ENCODE measurements around the gene QDPR. TPM values are rescaled to one million over a fixed set of nuclear protein-coding genes. Genes with fewer than 3 reads are reported as not detected.

The QDPR gene
- polyA plus RNA-seq, 1 experiment, result 23.7 TPM

DNA sequence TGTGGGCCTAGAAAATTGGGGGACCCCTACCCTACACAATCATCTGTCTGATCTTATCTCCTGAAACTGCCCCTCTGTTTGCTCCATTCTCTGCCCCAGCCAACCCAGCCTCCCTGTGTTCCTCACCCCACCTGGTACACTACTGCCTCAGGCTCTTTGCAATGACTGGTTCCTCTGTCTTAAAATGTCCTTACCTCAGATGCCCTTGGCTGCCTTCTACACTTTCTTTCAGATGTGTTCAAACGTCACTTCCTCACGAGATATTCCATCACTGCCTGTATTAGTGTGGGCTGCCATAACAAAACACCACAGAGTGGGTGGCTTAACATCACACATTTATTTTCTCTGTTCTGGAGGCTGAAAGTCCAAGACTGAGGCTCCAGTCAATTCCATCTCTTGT, 29.2 kb downstream of the QDPR start:
- no peak overlapping the region for H3K4me3 ChIP-seq (ENCODE audit: low read depth, low read length)
- no peaks in the 10 kb centered on the region for H3K27me3 ChIP-seq (ENCODE audit: control insufficient read depth, insufficient read depth, low read length)
- POLR2A ChIA-PET, result no interaction called here
- H3K36me3 ChIP-seq (ENCODE audit: control insufficient read depth, insufficient read depth, low read length), result peaks cover 4% of the 10 kb centered on the region
- CTCF ChIA-PET, result no interaction called here
- TF ChIP-seq, protein P1, sequence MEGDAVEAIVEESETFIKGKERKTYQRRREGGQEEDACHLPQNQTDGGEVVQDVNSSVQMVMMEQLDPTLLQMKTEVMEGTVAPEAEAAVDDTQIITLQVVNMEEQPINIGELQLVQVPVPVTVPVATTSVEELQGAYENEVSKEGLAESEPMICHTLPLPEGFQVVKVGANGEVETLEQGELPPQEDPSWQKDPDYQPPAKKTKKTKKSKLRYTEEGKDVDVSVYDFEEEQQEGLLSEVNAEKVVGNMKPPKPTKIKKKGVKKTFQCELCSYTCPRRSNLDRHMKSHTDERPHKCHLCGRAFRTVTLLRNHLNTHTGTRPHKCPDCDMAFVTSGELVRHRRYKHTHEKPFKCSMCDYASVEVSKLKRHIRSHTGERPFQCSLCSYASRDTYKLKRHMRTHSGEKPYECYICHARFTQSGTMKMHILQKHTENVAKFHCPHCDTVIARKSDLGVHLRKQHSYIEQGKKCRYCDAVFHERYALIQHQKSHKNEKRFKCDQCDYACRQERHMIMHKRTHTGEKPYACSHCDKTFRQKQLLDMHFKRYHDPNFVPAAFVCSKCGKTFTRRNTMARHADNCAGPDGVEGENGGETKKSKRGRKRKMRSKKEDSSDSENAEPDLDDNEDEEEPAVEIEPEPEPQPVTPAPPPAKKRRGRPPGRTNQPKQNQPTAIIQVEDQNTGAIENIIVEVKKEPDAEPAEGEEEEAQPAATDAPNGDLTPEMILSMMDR (IDR thresholded peaks at IDR 0.05; ENCODE audit: insufficient read depth, low read depth, low read length), result no peak
- DNase-seq (ENCODE audit: low read depth), result no peak

- no peak overlapping the region for H3K4me3 ChIP-seq (ENCODE audit: low read depth, low read length)
- CTCF ChIA-PET, result interaction anchor here (1.0 kb wide), 1 partner anchor 10 kb away, joined by 3 read pairs; no protein-coding TSS in a partner anchor
- TF ChIP-seq, protein P1 (IDR thresholded peaks at IDR 0.05; ENCODE audit: insufficient read depth, low read depth, low read length), result no peak
Measured at GRCh38 chr4:17480955-17481354, 30.9 kb downstream of the QDPR start.

DNA sequence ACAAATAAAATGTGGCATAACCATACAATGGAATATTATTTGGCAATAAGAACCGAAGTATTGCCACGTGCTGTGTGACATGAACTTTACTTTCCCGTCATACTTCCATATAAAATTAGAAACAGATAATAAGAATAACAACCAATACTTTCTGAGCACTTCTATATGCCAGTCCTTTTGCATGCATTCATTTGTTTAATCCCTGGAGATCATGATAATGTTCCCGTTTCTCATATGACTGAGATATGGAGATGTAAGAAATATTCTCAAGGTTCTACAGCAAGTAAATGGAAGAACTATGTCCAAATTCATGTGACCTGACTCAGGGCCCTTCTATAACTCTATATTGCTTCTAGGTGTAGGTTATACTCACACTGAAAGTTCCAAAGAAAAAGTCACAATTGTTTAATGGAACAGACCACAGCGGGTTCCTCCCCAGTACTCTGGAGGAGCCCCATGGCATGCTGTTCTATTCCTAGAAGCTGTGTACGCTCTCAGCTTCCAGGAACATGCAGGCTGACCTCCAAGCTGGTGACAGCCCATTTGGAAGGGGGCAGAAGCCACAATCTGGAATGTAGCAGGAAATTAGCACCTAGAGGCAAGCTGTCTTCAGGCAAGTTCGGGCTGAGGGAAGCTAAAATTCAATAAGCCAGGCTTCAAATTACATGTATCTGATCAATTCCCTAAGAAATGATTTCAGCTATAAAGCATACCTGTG, 31.5 kb downstream of the QDPR start:
- no peak overlapping the region for H3K4me3 ChIP-seq (ENCODE audit: low read depth, low read length)
- no peak for DNase-seq (ENCODE audit: low read depth)
- TF ChIP-seq, protein P1 (IDR thresholded peaks at IDR 0.05; ENCODE audit: insufficient read depth, low read depth, low read length), result no peak
- no peaks in the 10 kb centered on the region; the same call in 1 of the 2 replicates for H3K36me3 ChIP-seq (ENCODE audit: control insufficient read depth, insufficient read depth, low read length)
- CTCF ChIA-PET, result interaction anchor here (1.0 to 1.3 kb wide), 2 partner anchors 10 to 32 kb away, joined by 3 read pairs; no protein-coding TSS in a partner anchor
- H3K27me3 ChIP-seq (ENCODE audit: control insufficient read depth, insufficient read depth, low read length), result no peaks in the 10 kb centered on the region
- POLR2A ChIA-PET, result no interaction called here

More at GRCh38 chr4:17480955-17481354, 30.9 kb downstream of the QDPR start:
- H3K27me3 ChIP-seq (ENCODE audit: control insufficient read depth, insufficient read depth, low read length), result no peaks in the 10 kb centered on the region
- POLR2A ChIA-PET, result no interaction called here
- no peak for DNase-seq (ENCODE audit: low read depth)
- H3K36me3 ChIP-seq (ENCODE audit: control insufficient read depth, insufficient read depth, low read length), result no peaks in the 10 kb centered on the region; the same call in 1 of the 2 replicates

DNA sequence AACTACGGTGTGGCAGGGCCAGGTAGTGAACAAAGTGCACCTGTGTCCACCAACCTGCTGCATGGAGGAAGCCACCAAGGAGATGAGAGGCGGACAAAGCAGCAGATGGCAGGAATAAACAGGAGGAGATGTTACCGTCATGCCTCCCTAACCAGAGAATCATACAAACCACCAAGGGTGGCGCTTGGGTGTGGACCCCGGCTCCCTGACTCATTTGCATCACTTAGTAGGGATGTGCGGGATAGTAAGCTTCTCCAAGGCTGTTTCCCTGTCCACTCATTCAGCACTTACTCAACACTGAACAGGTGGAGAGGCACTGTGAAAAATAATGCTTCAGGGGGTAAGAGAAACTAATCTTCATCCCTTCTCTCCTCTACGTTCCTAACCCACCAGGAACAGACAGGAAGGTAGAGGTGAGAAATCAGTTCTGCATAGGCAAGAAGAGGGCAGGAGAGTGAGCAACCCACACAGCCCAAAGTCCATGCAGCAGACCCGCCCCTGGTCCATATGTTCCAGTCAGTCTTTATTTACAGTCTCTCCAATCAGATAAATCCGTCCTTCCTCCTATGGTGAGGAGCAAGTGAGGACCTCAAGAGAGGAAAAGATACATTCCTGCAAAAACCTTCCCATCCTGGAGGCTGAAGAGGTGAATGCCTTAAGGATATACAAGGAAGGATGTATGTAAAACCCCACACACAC, 34.0 kb downstream of the QDPR start:
- Histone ChIP-seq H3K36me3 (ENCODE audit: control insufficient read depth, insufficient read depth, low read length) (no peaks in the 10 kb centered on the region), H3K4me3 (ENCODE audit: low read depth, low read length) (no peak overlapping the region), H3K27me3 (ENCODE audit: control insufficient read depth, insufficient read depth, low read length) (no peaks in the 10 kb centered on the region)
- DNase-seq (ENCODE audit: low read depth), result no peak
- ChIA-PET CTCF (no interaction called here), POLR2A (no interaction called here)
- TF ChIP-seq, protein P1 (IDR thresholded peaks at IDR 0.05; ENCODE audit: insufficient read depth, low read depth, low read length), result no peak

- CTCF ChIA-PET, result interaction anchor here (0.9 kb wide), 1 partner anchor 24 kb away, joined by 3 read pairs; no protein-coding TSS in a partner anchor
- TF ChIP-seq, protein P1 (IDR thresholded peaks at IDR 0.05; ENCODE audit: insufficient read depth, low read depth, low read length), result no peak
- Histone ChIP-seq H3K4me3 (ENCODE audit: low read depth, low read length) (no peak overlapping the region), H3K36me3 (ENCODE audit: control insufficient read depth, insufficient read depth, low read length) (no peaks in the 10 kb centered on the region), H3K27me3 (ENCODE audit: control insufficient read depth, insufficient read depth, low read length) (no peaks in the 10 kb centered on the region)
- POLR2A ChIA-PET, result interaction anchor here (0.6 kb wide), 1 partner anchor 1206 kb away, joined by 5 read pairs; no protein-coding TSS in a partner anchor
- DNase-seq (ENCODE audit: low read depth), result no peak
Measured at GRCh38 chr4:17476853-17477252, 35.0 kb downstream of the QDPR start.

Data from BJ (cell line).